ENCODE data around the gene UMODL1.
"Not testable (repeated sequence)": the region's sequence is repeated elsewhere in the genome, so short reads cannot be mapped to it uniquely, and the experiment has no call there.

The UMODL1 gene

GRCh38 chr21:42078247-42079007 lies 7.3 kb downstream of the UMODL1 start:
- DNase-seq (ENCODE audit: low read depth in 1 of 2, low spot score in 1 of 2), result not testable (repeated sequence)

DNA sequence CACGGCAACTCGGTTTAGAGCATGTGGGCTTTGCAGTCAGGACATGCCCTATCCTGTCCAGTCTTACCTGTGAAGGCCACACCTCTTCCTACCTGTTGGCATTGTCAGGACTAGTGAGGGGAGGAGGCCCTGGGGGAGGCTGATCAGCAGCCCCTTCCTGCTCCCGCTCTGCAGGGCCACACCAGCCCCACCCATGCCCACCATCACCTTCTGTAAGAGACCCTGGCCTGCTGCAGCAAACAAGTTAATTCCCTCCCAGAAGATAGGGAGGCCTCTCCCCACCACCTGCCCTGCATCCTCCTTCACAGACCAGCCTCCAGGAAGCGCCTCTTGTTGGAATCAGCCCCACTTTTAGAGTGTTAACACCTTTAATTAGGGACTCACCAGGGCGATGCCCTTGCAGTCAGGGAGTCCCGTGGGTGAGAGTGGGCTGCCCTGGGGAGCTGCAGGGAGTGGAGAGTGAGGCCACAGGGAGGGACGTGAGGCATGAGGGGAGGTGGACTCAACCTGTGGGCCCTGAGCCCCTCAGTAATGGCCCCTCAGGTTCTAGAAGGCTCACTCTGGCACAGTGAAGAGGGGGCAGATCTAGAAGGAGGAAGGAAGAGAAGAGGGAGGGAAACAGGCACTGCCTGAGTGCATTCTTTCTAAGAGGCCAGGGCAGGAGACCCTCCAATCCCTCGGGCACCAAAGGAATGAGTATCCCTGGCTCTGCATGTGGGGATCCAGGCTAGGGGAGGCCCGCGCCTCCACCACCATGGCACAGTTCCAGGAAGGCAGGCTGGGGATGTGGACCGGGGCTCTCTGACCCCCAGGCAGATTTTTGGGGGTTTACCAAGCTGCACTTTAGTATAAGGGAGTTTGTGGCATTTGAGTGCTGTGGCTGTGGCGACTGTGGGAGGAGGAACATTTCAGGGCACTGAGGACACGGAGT lies 8.2 kb downstream of the UMODL1 start:
- no peak for DNase-seq (ENCODE audit: low read depth in 1 of 2, low spot score in 1 of 2)

GRCh38 chr21:42079939-42080787 lies 9.0 kb downstream of the UMODL1 start:
- DNase-seq (ENCODE audit: low read depth in 1 of 2, low spot score in 1 of 2), result no peak

DNA sequence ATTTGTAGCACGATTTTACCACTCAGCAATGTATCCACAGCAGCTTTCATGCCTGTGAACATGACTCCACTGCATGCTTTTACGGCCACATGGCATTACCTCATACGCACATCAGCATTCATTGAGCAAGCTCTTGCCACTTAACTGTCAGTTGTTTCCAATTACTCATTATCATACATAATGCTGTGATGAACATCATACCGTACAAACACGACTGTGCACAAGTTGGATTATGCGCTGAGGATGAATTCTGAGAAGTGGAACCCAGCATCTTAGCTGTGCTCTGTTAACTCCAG lies 9.6 kb downstream of the UMODL1 start:
- no peak for DNase-seq (ENCODE audit: low read depth in 1 of 2, low spot score in 1 of 2)

- no peak for DNase-seq (ENCODE audit: low read depth in 1 of 2, low spot score in 1 of 2)
Measured at GRCh38 chr21:42081138-42081537, 10.0 kb downstream of the UMODL1 start.

- DNase-seq (ENCODE audit: low read depth in 1 of 2, low spot score in 1 of 2), result no peak
Measured at GRCh38 chr21:42081931-42082381, 10.8 kb downstream of the UMODL1 start.

DNA sequence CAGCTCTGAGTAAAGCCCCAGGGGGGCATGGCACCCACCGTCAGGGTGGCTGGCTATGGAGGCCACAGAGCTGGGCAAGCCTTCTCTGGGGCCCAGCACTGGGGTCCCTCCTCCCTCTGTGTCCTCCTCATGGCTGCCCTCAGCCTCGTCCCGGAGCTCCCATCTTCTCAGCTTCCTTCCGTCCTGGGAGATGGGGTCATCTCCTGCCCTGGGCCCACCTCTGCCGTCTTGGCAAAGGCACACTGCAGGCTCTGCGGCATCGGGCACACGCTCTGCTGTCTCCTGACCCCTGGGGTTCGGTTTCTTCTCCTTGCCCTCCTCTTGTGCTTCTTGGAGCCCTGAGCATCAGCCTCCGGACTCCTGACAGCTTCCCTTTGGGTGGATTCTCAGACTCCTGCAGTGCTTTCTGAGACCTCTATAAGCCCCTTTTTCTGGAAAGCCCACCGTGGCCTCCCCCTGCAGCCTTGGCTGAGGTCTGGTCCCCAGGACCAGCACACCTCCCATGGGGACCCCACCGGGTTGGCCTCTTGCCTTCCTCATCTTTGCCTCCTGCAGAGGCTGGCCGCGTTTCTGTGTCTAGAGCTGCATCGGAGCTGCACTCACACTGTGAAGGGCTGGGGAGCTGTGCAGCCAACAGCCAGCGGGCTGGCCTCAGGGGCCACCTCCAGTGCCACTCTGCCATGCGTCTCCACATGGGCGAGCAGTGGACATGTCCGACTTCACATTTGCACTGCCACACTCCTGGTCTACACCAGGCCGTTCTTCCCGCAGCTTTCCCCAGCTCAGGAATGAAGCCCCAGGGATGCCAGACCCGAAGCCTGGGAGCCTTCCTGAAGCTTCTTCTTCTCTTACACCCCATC lies 11.6 kb downstream of the UMODL1 start:
- no peak for DNase-seq (ENCODE audit: low read depth in 1 of 2, low spot score in 1 of 2)

DNA sequence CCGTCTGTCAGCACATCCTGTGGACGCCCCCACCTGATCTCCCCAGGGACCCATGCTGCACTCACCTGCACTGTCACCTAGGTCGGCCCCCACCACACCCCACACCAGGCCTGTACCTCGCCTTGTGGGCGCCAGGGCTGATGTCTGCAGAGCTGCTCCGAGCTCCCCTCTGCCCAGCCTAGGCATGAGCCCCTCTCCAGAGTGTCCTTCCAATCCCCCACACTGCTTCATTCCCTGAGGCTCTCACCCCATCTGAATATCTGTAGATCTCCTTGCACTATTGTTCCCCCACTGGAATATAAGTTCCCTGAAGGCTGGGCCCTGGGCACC lies 12.2 kb downstream of the UMODL1 start:
- DNase-seq (ENCODE audit: low read depth in 1 of 2, low spot score in 1 of 2), result no peak

GRCh38 chr21:42084079-42084478 lies 13.0 kb downstream of the UMODL1 start:
- no peak for DNase-seq (ENCODE audit: low read depth in 1 of 2, low spot score in 1 of 2)

DNA sequence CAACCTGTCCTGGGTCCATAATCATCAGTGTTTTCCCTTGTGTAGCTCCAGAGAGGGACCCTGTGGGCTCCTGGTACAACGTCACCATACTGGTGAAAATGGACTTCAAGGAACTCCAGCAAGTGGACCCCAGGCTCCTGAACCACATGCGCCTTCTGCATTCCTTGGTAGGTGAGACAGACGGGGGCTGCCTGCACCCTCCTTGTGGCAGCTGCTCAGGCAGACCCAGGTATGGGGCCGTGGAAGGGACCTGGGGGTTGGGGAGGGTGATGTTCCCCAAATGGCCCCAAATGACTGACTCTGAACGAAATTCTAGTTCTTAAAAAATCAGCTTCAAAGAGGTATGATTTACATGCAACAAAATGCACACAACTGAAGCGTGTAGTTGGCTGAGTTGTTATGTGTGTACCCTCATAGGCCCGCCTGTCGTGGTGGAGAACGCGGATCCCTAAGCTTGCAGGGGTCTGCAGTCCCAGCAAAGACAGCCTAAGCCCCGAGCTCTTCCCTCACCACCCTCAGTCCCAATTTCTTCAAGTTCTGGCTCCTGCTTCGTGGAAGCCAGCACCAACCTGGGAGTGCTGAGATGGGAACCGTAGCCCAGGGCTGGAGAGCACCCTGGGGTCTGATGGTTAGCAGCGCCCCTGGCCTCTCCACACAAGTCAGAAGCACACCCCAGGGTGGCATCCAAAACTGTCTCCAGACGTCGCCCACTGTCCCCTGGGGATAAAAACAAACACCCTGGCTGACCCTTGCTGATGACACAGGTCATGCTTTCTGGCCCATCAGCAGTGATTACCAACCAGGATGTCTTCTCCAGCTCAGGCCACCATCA lies 14.3 kb downstream of the UMODL1 start:
- DNase-seq (ENCODE audit: low read depth in 1 of 2, low spot score in 1 of 2), result no peak

GRCh38 chr21:42086969-42087368 lies 15.9 kb downstream of the UMODL1 start:
- no peak for DNase-seq (ENCODE audit: low read depth in 1 of 2, low spot score in 1 of 2)

DNA sequence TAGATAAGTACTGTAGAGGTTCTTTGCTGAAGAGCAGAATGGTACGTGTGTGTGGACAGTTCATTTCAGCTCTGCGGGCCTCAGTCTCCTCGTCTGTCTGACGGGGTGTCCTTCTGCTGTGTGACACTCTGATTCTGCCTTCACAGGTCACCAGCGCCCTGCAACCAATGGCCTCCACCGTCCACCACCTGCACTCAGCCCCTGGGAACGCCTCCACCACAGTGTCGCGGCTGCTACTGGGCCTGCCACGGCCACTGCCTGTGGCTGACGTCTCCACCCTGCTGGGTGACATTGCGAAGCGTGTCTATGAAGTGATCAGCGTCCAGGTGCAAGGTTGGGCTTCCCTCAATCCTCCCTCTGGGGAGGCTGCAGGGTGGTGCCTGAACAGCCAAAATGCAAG lies 17.0 kb downstream of the UMODL1 start:
- no peak for DNase-seq (ENCODE audit: low read depth in 1 of 2, low spot score in 1 of 2)

- no peak for DNase-seq (ENCODE audit: low read depth in 1 of 2, low spot score in 1 of 2)
Measured at GRCh38 chr21:42088658-42089057, 17.5 kb downstream of the UMODL1 start.

- DNase-seq (ENCODE audit: low read depth in 1 of 2, low spot score in 1 of 2), result no peak
Measured at GRCh38 chr21:42089093-42089631, 18.0 kb downstream of the UMODL1 start.

DNA sequence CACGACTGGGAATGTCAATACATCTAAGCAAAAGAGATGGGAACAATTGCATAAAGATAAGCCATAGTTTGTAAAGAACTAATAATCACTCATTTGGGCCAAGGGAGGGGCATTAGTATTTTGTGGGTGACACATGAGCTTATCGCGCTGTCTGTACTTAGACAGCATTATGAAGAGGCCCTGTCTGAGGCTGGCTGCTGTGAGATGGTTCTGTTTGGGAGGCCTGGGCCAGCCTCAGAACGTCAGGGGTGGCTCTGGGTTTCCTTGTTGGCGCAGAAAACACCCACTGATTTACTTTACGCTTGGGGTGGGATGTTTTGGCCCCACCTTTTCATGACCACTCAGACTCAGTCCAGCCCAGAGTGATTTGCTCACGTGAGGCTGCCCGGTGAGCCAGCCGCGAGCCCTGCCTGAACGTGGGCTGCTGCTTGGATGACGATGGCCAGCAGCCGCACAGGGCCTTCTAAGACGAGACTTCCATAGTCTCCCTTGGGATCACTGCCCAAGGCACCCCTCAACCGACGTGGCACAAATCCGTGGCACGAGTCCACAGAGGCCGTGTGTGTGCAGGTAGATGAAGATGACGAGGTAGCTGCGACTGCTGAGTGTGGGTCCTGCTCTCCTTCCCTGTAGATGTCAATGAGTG lies 18.7 kb downstream of the UMODL1 start:
- DNase-seq (ENCODE audit: low read depth in 1 of 2, low spot score in 1 of 2), result no peak

GRCh38 chr21:42091899-42092508 lies 20.9 kb downstream of the UMODL1 start:
- DNase-seq (ENCODE audit: low read depth in 1 of 2, low spot score in 1 of 2), result no peak

GRCh38 chr21:42092771-42093170 lies 21.7 kb downstream of the UMODL1 start:
- DNase-seq (ENCODE audit: low read depth in 1 of 2, low spot score in 1 of 2), result no peak

DNA sequence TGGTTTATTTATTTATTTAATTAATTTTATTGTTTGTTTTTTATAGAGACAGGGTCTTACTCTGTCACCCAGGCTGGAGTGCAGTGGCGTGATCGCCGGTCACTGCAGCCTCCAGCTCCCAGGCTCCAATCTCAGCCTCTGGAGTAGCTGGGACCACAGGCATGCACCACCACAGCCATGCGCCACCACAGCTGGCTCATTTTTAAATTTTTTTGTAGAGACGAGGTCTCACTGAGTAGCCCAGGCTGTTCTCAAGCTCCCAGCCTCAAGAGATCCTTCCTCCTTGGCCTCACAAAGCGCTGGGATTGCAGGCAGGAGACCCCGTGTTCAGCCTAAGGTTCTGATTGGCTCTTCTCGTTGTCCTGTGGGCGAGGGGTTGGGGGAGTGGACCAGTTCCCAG lies 22.1 kb downstream of the UMODL1 start:
- DNase-seq (ENCODE audit: low read depth in 1 of 2, low spot score in 1 of 2), result no peak

- DNase-seq (ENCODE audit: low read depth in 1 of 2, low spot score in 1 of 2), result no peak
Measured at GRCh38 chr21:42093991-42094421, 22.9 kb downstream of the UMODL1 start.
